BJ (cell line): Measurements from ENCODE around the gene OGDH. TPM values are rescaled to one million over a fixed set of nuclear protein-coding genes. Genes with fewer than 3 reads are reported as not detected.

ENCODE experiments used
- CTCF ChIA-PET: fragments of 350-600 bp; formaldehyde crosslinking; extraction: SDS; loops from one replicate; lab custom pipeline; 2021; ENCODE audit warnings: antibody characterized with exemption, inconsistent platforms; lab: Yijun Ruan, JAX
- POLR2A ChIA-PET: fragments of 300-600 bp; sonication (Branson Sonifier 250); formaldehyde crosslinking; extraction: SDS; loops from one replicate; lab custom pipeline; 2021; ENCODE audit warnings: antibody characterized with exemption; lab: Charles Lee
- DNase-seq: peaks from one replicate; pipeline ENCODE4 v3.0.0-alpha.2; 2011; ENCODE audit warnings: low read depth
- H3K27me3 ChIP-seq: 2 replicates; pipeline ENCODE4 v1.6.0; 2011; ENCODE audit warnings: low read length; ENCODE audit not compliant: control insufficient read depth, insufficient read depth
- H3K36me3 ChIP-seq: 2 replicates; pipeline ENCODE4 v1.5.1; 2011; ENCODE audit warnings: low read length; ENCODE audit not compliant: control insufficient read depth, insufficient read depth
- H3K4me3 ChIP-seq: 2 replicates; pipeline ENCODE4 v1.5.1; 2011; ENCODE audit warnings: low read depth, mild to moderate bottlenecking, control low read depth, low read length
- polyA plus RNA-seq: library from polyadenylated mRNA; depleted of rRNA; stranded (reverse); fragments of >200 nt; gene quantifications from 2 replicates; pipeline ENCODE4 v1.2.3, GENCODE V29; 2011
- TF ChIP-seq, protein P1 (sequence below): IDR thresholded peaks from 2 replicates; pipeline ENCODE4 v1.5.1; 2011; ENCODE audit warnings: low read depth, mild to moderate bottlenecking, control low read depth, inconsistent platforms, low read length, moderate library complexity; ENCODE audit not compliant: insufficient read depth

The OGDH gene
- polyA plus RNA-seq, 1 experiment, result 51.3 TPM

DNA sequence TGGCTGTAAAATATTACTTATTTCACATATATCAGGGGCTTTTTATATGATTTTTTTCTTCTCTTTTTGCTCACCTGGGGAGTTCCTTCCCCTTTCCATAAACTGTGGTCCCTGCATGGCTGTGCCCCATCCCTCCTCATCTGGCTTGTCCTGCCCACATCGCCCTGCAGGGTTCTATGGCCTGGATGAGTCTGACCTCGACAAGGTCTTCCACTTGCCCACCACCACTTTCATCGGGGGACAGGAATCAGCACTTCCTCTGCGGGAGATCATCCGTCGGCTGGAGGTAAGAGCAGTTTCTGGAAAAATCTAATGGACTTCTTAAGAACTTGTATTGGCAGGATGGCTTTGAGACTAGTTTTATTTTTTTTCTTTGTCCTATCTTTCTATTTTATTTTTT, 60.1 kb downstream of the OGDH start:
- ChIA-PET POLR2A (no interaction called here), CTCF (no interaction called here)
- Histone ChIP-seq H3K36me3 (peaks cover 2% of the 10 kb centered on the region; the same call in 1 of the 2 replicates), H3K27me3 (no peaks in the 10 kb centered on the region), H3K4me3 (no peak overlapping the region)
- DNase-seq, result no peak
- TF ChIP-seq, protein P1, sequence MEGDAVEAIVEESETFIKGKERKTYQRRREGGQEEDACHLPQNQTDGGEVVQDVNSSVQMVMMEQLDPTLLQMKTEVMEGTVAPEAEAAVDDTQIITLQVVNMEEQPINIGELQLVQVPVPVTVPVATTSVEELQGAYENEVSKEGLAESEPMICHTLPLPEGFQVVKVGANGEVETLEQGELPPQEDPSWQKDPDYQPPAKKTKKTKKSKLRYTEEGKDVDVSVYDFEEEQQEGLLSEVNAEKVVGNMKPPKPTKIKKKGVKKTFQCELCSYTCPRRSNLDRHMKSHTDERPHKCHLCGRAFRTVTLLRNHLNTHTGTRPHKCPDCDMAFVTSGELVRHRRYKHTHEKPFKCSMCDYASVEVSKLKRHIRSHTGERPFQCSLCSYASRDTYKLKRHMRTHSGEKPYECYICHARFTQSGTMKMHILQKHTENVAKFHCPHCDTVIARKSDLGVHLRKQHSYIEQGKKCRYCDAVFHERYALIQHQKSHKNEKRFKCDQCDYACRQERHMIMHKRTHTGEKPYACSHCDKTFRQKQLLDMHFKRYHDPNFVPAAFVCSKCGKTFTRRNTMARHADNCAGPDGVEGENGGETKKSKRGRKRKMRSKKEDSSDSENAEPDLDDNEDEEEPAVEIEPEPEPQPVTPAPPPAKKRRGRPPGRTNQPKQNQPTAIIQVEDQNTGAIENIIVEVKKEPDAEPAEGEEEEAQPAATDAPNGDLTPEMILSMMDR, result no peak

DNA sequence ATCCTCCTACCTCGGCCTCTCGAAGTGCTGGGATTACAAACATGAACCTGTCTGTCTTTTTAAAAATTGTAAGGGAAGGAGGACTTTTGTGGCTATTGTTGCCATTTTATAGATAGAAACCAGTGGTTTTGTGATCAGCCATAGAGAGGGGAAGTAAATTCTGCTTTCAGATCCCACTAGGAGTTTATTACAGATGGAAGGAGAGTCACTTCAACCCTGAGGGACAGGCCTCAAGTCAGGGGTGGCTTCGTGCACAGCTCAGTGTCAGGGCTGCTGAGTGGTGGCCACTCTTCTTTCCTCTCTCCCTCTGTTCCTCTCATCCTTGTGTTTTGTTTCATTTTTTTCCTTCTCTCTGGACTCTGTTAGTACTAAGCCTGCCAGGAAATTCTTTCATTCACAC, 60.8 kb downstream of the OGDH start:
- no peak overlapping the region for H3K4me3 ChIP-seq
- ChIA-PET CTCF (no interaction called here), POLR2A (no interaction called here)
- TF ChIP-seq, protein P1, result no peak
- no peak for DNase-seq
- peaks cover 2% of the 10 kb centered on the region; the same call in 1 of the 2 replicates for H3K36me3 ChIP-seq
- no peaks in the 10 kb centered on the region for H3K27me3 ChIP-seq

DNA sequence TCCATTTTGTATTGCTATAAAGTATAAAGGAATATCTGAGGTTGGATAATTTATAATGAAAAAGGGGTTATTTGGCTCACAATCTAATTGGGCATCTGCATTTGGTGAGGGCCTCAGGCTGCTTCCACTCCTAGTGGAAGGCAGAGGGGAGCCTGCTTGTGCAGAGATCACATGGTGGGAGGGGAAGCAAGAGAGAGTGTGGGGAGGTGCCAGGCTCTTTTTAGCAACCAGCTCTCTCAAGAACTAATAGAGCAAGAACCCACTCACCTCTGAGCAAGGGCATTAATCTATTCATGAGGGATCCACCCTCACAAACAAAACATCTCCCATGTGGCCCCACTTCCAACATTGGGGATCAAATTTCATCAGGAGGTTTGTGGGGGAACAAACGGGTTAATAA, 64.6 kb downstream of the OGDH start:
- Histone ChIP-seq H3K36me3 (peaks cover 15% of the 10 kb centered on the region), H3K27me3 (no peaks in the 10 kb centered on the region), H3K4me3 (no peak overlapping the region)
- CTCF ChIA-PET, result no interaction called here
- TF ChIP-seq, protein P1, result no peak
- no peak for DNase-seq
- POLR2A ChIA-PET, result no interaction called here

DNA sequence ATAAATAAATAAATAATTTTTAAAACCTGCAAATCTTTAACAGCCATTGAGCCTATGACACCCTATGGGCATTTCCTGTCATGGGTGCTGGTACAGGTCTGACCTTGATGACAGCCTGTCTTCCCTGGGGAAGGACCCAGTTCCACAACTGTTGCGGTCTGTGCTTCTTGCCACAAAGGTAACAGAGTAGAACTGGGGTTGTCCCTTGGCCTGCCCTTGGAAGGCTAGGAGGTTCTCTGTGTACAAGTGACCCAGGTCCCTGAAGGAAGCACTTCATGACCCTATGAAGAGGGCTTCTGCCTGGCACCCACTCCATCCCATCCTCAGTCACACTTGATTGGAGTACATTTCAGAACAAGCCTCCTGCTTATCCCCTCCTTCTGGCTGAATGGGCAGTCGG, 66.9 kb downstream of the OGDH start:
- ChIA-PET POLR2A (interaction anchor here (0.6 kb wide), 1 partner anchor 440 kb away, joined by 3 read pairs; no protein-coding TSS in a partner anchor), CTCF (no interaction called here)
- Histone ChIP-seq H3K4me3 (no peak overlapping the region), H3K36me3 (peaks cover 15% of the 10 kb centered on the region), H3K27me3 (no peaks in the 10 kb centered on the region)
- TF ChIP-seq, protein P1, result no peak
- DNase-seq, result no peak

DNA sequence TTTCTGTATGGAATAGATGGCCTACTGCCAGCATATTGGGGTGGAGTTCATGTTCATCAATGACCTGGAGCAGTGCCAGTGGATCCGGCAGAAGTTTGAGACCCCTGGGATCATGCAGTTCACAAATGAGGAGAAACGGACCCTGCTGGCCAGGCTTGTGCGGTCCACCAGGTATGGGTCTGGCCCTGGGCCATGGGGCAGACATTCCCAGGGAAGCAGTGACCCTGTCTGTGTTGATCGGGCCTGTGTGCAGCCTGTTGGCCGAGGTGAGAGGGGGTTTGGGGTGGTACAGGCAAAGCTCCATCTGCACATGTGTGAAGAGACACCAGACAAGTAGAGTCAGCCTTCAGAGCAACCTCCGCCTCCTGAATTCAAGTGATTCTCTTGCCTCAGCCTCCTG, 67.3 kb downstream of the OGDH start:
- CTCF ChIA-PET, result no interaction called here
- TF ChIP-seq, protein P1, result no peak
- Histone ChIP-seq H3K4me3 (no peak overlapping the region), H3K36me3 (peaks cover 15% of the 10 kb centered on the region), H3K27me3 (no peaks in the 10 kb centered on the region)
- POLR2A ChIA-PET, result no interaction called here
- no peak for DNase-seq
